ENCODE data around the gene DNAH6.

DNAH6 gene

DNA sequence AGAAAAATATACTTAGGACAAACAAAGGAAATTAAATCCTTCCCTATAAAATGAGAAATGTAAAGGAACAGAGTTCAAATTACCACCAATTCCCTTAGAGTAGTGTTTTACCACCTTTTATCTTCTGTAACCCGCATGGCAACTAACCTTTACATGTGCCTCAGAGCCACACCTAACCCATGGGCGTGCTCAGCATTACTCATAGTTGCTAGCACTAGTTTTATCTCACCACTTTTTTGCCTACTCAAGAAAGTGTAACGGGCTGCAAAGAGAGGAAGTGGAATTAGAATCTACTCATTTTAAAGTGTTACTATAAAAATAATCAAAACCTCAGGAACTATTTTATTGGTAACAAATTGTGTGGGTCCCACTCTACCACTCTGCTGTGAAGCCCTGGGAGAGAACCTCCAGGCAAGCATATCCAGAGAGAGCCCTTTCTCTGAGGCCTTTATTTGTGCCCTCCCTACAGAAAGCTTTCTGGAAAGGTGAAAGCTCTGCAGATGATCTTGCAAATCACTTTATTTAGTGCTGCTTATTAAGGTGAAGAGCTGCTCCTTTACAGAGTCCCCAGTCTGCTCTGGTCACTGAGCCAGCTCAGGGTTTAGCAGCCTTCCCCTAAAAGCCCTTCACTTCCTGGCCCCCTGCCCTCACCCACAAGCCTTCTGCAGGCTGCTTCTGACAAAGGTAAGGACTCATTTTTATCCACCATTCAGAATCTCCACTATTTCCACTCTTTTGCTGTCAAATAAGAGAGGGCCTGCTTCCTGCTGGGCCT, 265.8 kb downstream of the DNAH6 start:
- DNase-seq (ENCODE audit: low spot score) = no peak
- Histone ChIP-seq H3K4me3 (no peak overlapping the region), H3K27ac (no peak overlapping the region)
- TF ChIP-seq, protein P1, sequence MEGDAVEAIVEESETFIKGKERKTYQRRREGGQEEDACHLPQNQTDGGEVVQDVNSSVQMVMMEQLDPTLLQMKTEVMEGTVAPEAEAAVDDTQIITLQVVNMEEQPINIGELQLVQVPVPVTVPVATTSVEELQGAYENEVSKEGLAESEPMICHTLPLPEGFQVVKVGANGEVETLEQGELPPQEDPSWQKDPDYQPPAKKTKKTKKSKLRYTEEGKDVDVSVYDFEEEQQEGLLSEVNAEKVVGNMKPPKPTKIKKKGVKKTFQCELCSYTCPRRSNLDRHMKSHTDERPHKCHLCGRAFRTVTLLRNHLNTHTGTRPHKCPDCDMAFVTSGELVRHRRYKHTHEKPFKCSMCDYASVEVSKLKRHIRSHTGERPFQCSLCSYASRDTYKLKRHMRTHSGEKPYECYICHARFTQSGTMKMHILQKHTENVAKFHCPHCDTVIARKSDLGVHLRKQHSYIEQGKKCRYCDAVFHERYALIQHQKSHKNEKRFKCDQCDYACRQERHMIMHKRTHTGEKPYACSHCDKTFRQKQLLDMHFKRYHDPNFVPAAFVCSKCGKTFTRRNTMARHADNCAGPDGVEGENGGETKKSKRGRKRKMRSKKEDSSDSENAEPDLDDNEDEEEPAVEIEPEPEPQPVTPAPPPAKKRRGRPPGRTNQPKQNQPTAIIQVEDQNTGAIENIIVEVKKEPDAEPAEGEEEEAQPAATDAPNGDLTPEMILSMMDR (IDR thresholded peaks at IDR 0.05) = no peak

- TF ChIP-seq, protein P1 (IDR thresholded peaks at IDR 0.05) = no peak
- DNase-seq (ENCODE audit: low spot score) = no peak
- no peak overlapping the region for H3K27ac ChIP-seq
- H3K4me3 ChIP-seq = no peak overlapping the region
These were observed 266.6 kb downstream of the DNAH6 start for GRCh38 chr2:84782717-84783442.

GRCh38 chr2:84785950-84786349, 269.7 kb downstream of the DNAH6 start:
- DNase-seq (ENCODE audit: low spot score) = no peak
- H3K27ac ChIP-seq = no peak overlapping the region
- TF ChIP-seq, protein P1 (IDR thresholded peaks at IDR 0.05) = no peak
- no peak overlapping the region for H3K4me3 ChIP-seq

DNA sequence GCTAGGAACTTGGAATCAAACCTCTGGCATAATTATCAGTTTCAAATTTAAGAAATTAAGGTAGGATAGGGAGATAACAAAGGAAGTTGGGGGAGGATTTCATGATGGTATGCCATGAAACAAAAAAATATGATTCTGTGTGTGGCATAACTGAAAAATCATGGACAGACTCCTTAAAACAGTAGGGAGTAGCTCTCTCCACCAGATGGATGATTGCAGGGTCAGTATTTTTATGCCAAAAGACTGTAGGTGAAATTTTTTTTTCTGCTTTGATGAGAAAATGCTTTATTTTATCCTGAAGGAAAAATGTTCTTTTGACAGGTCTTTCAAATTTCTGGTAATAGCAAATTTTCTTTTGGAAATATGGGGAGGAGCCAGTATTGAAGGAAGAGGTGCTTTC, 270.3 kb downstream of the DNAH6 start:
- H3K27ac ChIP-seq = no peak overlapping the region
- no peak for DNase-seq (ENCODE audit: low spot score)
- no peak overlapping the region for H3K4me3 ChIP-seq
- TF ChIP-seq, protein P1 (IDR thresholded peaks at IDR 0.05) = no peak

GRCh38 chr2:84788027-84788426, 271.7 kb downstream of the DNAH6 start:
- no peak for DNase-seq (ENCODE audit: low spot score)
- H3K27ac ChIP-seq = no peak overlapping the region
- TF ChIP-seq, protein P1 (IDR thresholded peaks at IDR 0.05) = no peak
- no peak overlapping the region for H3K4me3 ChIP-seq

GRCh38 chr2:84788498-84788897, 272.2 kb downstream of the DNAH6 start:
- Histone ChIP-seq H3K27ac (no peak overlapping the region), H3K4me3 (no peak overlapping the region)
- TF ChIP-seq, protein P1 (IDR thresholded peaks at IDR 0.05) = no peak
- no peak for DNase-seq (ENCODE audit: low spot score)

Data from coronary artery (tissue), 2 donors.